ENCODE results near the gene CETN3. TPM values are rescaled to one million over a fixed set of nuclear protein-coding genes. Genes with fewer than 3 reads are reported as not detected.

The CETN3 gene
- total and polyA plus RNA-seq, 2 of the 8 experiments (the other 6 are each of a cell fraction or from before 2014, with no cell fraction given): 4.8 to 43.8 TPM

GRCh38 chr5:90344689-90345088 lies 64.9 kb downstream of the CETN3 start:
- no peaks in the 10 kb centered on the region for H3K36me3 ChIP-seq (ENCODE audit: control insufficient read depth in 2 of 4, insufficient read depth in 4 of 4, low read length in 3 of 4)
- no peak overlapping the region for H3K4me2 ChIP-seq (ENCODE audit: insufficient read depth in 1 of 2, low read depth in 2 of 2, low read length in 2 of 2)
- H3K9ac ChIP-seq (replicated peaks in 1 of 4; ENCODE audit: extremely low read depth in 1 of 4, low read depth in 3 of 4, low read length in 3 of 4): no peak overlapping the region
- H3K18ac ChIP-seq (ENCODE audit: extremely low read depth, low read length): no peak overlapping the region
- no peak overlapping the region for H3K4me3 ChIP-seq (ENCODE audit: extremely low read depth in 1 of 4, insufficient read depth in 2 of 4, low read depth in 3 of 4, low read length in 4 of 4)
- no peak overlapping the region for H3K56ac ChIP-seq (replicated peaks; ENCODE audit: insufficient read length, low read depth, low read length)
- ChIA-PET POLR2A (ENCODE audit: partially characterized antibody) (no interaction called here), CTCF (ENCODE audit: partially characterized antibody) (interaction anchor here (0.6 to 1.2 kb wide), 5 partner anchors 13 to 212 kb away, joined by 3 to 5 read pairs (median 4); no protein-coding TSS in a partner anchor)
- H3K79me1 ChIP-seq (ENCODE audit: low read depth, low read length): no peaks in the 10 kb centered on the region
- H4K20me1 ChIP-seq (replicated peaks in 1 of 2; ENCODE audit: control insufficient read depth in 1 of 2, insufficient read depth in 2 of 2, low read length in 2 of 2): no peaks in the 10 kb centered on the region
- H3K9me3 ChIP-seq (ENCODE audit: insufficient read depth in 2 of 2, low read depth in 1 of 2, low read length in 1 of 2): no peaks in the 10 kb centered on the region
- 92% methylated on average over 1 of the region's 1 CpG; no CpG with 5 or more reads in 1 of the 2 experiments for WGBS, 2 experiments (ENCODE audit: extremely low coverage in 1 of 2, insufficient coverage in 1 of 2, insufficient read length in 1 of 2, insufficient replicate concordance in 2 of 2, low coverage in 1 of 2, low lambda C conversion rate in 2 of 2, missing lambda C conversion rate in 1 of 2)
- no peak overlapping the region for H2BK12ac ChIP-seq (ENCODE audit: low read depth, low read length)
- H3K14ac ChIP-seq (ENCODE audit: insufficient read length): no peak overlapping the region
- DNase-seq (ENCODE audit: low read depth in 1 of 2, low spot score in 2 of 2) (no peak), FAIRE-seq (no peak)
- TF ChIP-seq CBX8 (IDR thresholded peaks at IDR 0.05; ENCODE audit: borderline replicate concordance, low read depth, low read length) (no peak), ATF3 (IDR thresholded peaks at IDR 0.05; ENCODE audit: insufficient read depth, low read depth, low read length) (no peak), HDAC6 (IDR thresholded peaks at IDR 0.05; ENCODE audit: low read depth, low read length) (no peak), KDM1A (IDR thresholded peaks at IDR 0.05; ENCODE audit: borderline replicate concordance, low read length) (no peak), JUND (IDR thresholded peaks at IDR 0.05; ENCODE audit: low read length) (no peak), CREB1 (IDR thresholded peaks at IDR 0.05) (no peak), POLR2AphosphoS5 (IDR thresholded peaks at IDR 0.05; ENCODE audit: low read depth, low read length) (no peak), SIRT6 (IDR thresholded peaks at IDR 0.05; ENCODE audit: low read length) (no peak), YY1 (IDR thresholded peaks at IDR 0.05; ENCODE audit: low read depth, low read length) (no peak), POLR2A (IDR thresholded peaks at IDR 0.05; ENCODE audit: control extremely low read depth in 1 of 2, low read depth in 2 of 2, low read length in 2 of 2) (no peak)
- H2BK5ac ChIP-seq (ENCODE audit: low read depth, low read length): no peak overlapping the region
- H3K79me2 ChIP-seq (ENCODE audit: control insufficient read depth in 1 of 2, insufficient read depth in 2 of 2, low read length in 2 of 2): no peaks in the 10 kb centered on the region
- H2BK120ac ChIP-seq (replicated peaks; ENCODE audit: low read depth, low read length): no peak overlapping the region
- no peaks in the 10 kb centered on the region for H3K27me3 ChIP-seq (replicated peaks in 1 of 4; ENCODE audit: control insufficient read depth in 3 of 4, extremely low read depth in 1 of 4, insufficient read depth in 3 of 4, low read length in 3 of 4)
- no peaks in the 10 kb centered on the region for H3K23me2 ChIP-seq (ENCODE audit: low read depth, low read length)
- no peak overlapping the region for H4K8ac ChIP-seq (ENCODE audit: extremely low read depth, insufficient read depth, low read length)
- H2AK5ac ChIP-seq (ENCODE audit: low read depth, low read length): no peak overlapping the region
- no peak overlapping the region for H2BK15ac ChIP-seq (ENCODE audit: low read length)
- H3K4me1 ChIP-seq (replicated peaks in 1 of 4; ENCODE audit: control insufficient read depth in 3 of 4, insufficient read depth in 4 of 4, low read length in 3 of 4): no peaks in the 10 kb centered on the region
- no peak overlapping the region for H3K4ac ChIP-seq (replicated peaks; ENCODE audit: insufficient read length, low read depth, low read length)
- H2BK20ac ChIP-seq (ENCODE audit: low read length): no peak overlapping the region
- no peak overlapping the region for H4K91ac ChIP-seq (replicated peaks; ENCODE audit: insufficient read length, low read length)
- no peak overlapping the region for H3K23ac ChIP-seq (ENCODE audit: insufficient read length)
- no peak overlapping the region for H2AFZ ChIP-seq (ENCODE audit: low read length)
- no peak overlapping the region for H3K27ac ChIP-seq (ENCODE audit: low read depth, low read length)
- H4K5ac ChIP-seq (ENCODE audit: insufficient read length, low read depth, low read length): no peak overlapping the region

Measured in H1 (cell line).